WTC11 (cell line): ENCODE data around the gene KIAA0753. TPM values are rescaled to one million over a fixed set of nuclear protein-coding genes. Genes with fewer than 3 reads are reported as not detected.
"Not testable (repeated sequence)": the region's sequence is repeated elsewhere in the genome, so short reads cannot be mapped to it uniquely, and the experiment has no call there.

ENCODE experiments used
- ATAC-seq: fragments of 200-7000 bp; cut with Tn5 transposase; 2 replicates; pipeline ENCODE4 v1.10.0; 2021; ENCODE audit warnings: mild to moderate bottlenecking, moderate library complexity
- CTCF ChIA-PET: fragments of 300-600 bp; sonication (Branson Sonifier 250); formaldehyde crosslinking; loops from one replicate; lab custom pipeline; 2021; ENCODE audit warnings: antibody characterized with exemption; lab: Charles Lee
- POLR2A ChIA-PET: fragments of 350-600 bp; sonication (Branson Sonifier 250); formaldehyde crosslinking; loops from one replicate; lab custom pipeline; 2021; ENCODE audit warnings: antibody characterized with exemption; lab: Charles Lee
- DNase-seq: peaks from one replicate; pipeline ENCODE4 v3.0.0; 2021; ENCODE audit warnings: low spot score
- H3K27ac Mint-ChIP-seq: 2 replicates; pipeline ENCODE4 v1.8.0; 2021; ENCODE audit warnings: mixed read lengths
- H3K27me3 Mint-ChIP-seq: 2 replicates; pipeline ENCODE4 v1.8.0; 2021; ENCODE audit warnings: low read depth, mild to moderate bottlenecking, moderate library complexity, mixed read lengths
- H3K36me3 Mint-ChIP-seq: 2 replicates; pipeline ENCODE4 v1.8.0; 2021; ENCODE audit warnings: mixed read lengths
- H3K4me1 Mint-ChIP-seq: 2 replicates; pipeline ENCODE4 v1.8.0; 2022; ENCODE audit warnings: mixed read lengths
- H3K4me3 Mint-ChIP-seq: 2 replicates; pipeline ENCODE4 v1.8.0; 2021; ENCODE audit warnings: mild to moderate bottlenecking, moderate library complexity, mixed read lengths
- H3K9me3 Mint-ChIP-seq: 2 replicates; pipeline ENCODE4 v1.8.0; 2021; ENCODE audit warnings: mixed read lengths
- GABPB1 ChIP-seq: sonication (generic); formaldehyde crosslinking; IDR thresholded peaks from 2 replicates; pipeline ENCODE4 v1.8.1; 2023; ENCODE audit warnings: mild to moderate bottlenecking, missing genetic modification reagents
- JUN ChIP-seq: sonication (generic); formaldehyde crosslinking; IDR thresholded peaks from 2 replicates; pipeline ENCODE4 v1.8.0; 2023; ENCODE audit warnings: mild to moderate bottlenecking, missing genetic modification reagents
- TEAD4 ChIP-seq: sonication (generic); formaldehyde crosslinking; IDR thresholded peaks from 2 replicates; pipeline ENCODE4 v1.8.0; 2022; ENCODE audit warnings: mild to moderate bottlenecking, missing genetic modification reagents
- TP53 ChIP-seq: sonication (generic); formaldehyde crosslinking; IDR thresholded peaks from 2 replicates; pipeline ENCODE4 v1.8.1; 2023; ENCODE audit warnings: mild to moderate bottlenecking, missing genetic modification reagents
- ZBTB21 ChIP-seq: sonication (generic); formaldehyde crosslinking; IDR thresholded peaks from 2 replicates; pipeline ENCODE4 v1.8.1; 2023; ENCODE audit warnings: mild to moderate bottlenecking, missing genetic modification reagents, borderline replicate concordance
- ZNF121 ChIP-seq: sonication (generic); formaldehyde crosslinking; IDR thresholded peaks from 2 replicates; pipeline ENCODE4 v1.8.0; 2023; ENCODE audit warnings: missing genetic modification reagents
- ZNF138 ChIP-seq: sonication (generic); formaldehyde crosslinking; conservative IDR thresholded peaks from 2 replicates; pipeline ENCODE4 v1.8.1; 2022; ENCODE audit warnings: mild to moderate bottlenecking, moderate library complexity, missing genetic modification reagents
- ZNF232 ChIP-seq: sonication (generic); formaldehyde crosslinking; IDR thresholded peaks from 2 replicates; pipeline ENCODE4 v1.8.0; 2022; ENCODE audit warnings: mild to moderate bottlenecking, missing genetic modification reagents
- total RNA-seq: library from RNA; stranded (reverse); gene quantifications from 3 replicates; pipeline ENCODE4 v1.2.3, GENCODE V29; 2021
- TF ChIP-seq, protein P1 (sequence below): sonication (generic); formaldehyde crosslinking; IDR thresholded peaks from 2 replicates; pipeline ENCODE4 v1.8.1; 2023; ENCODE audit warnings: mild to moderate bottlenecking, missing genetic modification reagents, borderline replicate concordance
- TF ChIP-seq, protein P2 (sequence below): sonication (generic); formaldehyde crosslinking; IDR thresholded peaks from 2 replicates; pipeline ENCODE4 v1.8.1; 2023; ENCODE audit warnings: mild to moderate bottlenecking, missing genetic modification reagents
- TF ChIP-seq, protein P3 (sequence below): fragments of 250-450 bp; sonication (Bioruptor Pico); IDR thresholded peaks from 2 replicates; pipeline ENCODE4 v1.9.0; 2021; ENCODE audit warnings: moderate library complexity, mild to moderate bottlenecking, inconsistent platforms, borderline replicate concordance
- TF ChIP-seq, protein P4 (sequence below): sonication (generic); formaldehyde crosslinking; IDR thresholded peaks from 2 replicates; pipeline ENCODE4 v1.8.0; 2022; ENCODE audit warnings: mild to moderate bottlenecking, missing genetic modification reagents
- TF ChIP-seq, protein P5 (sequence below): sonication (generic); formaldehyde crosslinking; IDR thresholded peaks from 2 replicates; pipeline ENCODE4 v1.8.0; 2022; ENCODE audit warnings: mild to moderate bottlenecking, missing genetic modification reagents
- TF ChIP-seq, protein P6 (sequence below): sonication (generic); formaldehyde crosslinking; IDR thresholded peaks from 2 replicates; pipeline ENCODE4 v1.8.1; 2022; ENCODE audit warnings: mild to moderate bottlenecking, moderate library complexity, missing genetic modification reagents

KIAA0753 gene
- total RNA-seq, 1 experiment from 2014 or later: 22.8 TPM

DNA sequence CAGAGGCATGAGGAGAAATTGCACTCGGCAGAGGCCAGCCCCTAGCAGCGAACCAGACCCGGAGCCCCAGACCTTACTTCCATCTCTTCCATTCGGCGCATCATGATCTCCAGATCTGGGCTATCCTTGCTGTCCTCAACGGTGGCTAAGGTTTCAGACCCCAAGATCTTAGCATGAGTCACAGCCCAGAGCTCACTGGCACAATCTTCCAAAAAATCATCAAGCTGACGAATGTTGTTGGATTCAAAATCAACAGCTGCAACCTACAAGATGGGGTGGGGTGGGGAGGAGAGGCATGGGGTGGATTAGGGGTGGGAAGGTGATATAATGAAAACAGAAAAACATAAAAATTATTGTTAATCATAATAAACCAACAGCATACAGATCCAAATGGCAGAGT is 44.4 kb downstream of the KIAA0753 start (continued):
- no peak for TF ChIP-seq ZNF138 (CRISPR knock-in tag)
- no peak for TF ChIP-seq TP53 (CRISPR knock-in tag)
- TF ChIP-seq GABPB1 (CRISPR knock-in tag): no peak
- TF ChIP-seq, protein P1, sequence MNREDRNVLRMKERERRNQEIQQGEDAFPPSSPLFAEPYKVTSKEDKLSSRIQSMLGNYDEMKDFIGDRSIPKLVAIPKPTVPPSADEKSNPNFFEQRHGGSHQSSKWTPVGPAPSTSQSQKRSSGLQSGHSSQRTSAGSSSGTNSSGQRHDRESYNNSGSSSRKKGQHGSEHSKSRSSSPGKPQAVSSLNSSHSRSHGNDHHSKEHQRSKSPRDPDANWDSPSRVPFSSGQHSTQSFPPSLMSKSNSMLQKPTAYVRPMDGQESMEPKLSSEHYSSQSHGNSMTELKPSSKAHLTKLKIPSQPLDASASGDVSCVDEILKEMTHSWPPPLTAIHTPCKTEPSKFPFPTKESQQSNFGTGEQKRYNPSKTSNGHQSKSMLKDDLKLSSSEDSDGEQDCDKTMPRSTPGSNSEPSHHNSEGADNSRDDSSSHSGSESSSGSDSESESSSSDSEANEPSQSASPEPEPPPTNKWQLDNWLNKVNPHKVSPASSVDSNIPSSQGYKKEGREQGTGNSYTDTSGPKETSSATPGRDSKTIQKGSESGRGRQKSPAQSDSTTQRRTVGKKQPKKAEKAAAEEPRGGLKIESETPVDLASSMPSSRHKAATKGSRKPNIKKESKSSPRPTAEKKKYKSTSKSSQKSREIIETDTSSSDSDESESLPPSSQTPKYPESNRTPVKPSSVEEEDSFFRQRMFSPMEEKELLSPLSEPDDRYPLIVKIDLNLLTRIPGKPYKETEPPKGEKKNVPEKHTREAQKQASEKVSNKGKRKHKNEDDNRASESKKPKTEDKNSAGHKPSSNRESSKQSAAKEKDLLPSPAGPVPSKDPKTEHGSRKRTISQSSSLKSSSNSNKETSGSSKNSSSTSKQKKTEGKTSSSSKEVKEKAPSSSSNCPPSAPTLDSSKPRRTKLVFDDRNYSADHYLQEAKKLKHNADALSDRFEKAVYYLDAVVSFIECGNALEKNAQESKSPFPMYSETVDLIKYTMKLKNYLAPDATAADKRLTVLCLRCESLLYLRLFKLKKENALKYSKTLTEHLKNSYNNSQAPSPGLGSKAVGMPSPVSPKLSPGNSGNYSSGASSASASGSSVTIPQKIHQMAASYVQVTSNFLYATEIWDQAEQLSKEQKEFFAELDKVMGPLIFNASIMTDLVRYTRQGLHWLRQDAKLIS (CRISPR knock-in tag): no peak
- TF ChIP-seq, protein P2, sequence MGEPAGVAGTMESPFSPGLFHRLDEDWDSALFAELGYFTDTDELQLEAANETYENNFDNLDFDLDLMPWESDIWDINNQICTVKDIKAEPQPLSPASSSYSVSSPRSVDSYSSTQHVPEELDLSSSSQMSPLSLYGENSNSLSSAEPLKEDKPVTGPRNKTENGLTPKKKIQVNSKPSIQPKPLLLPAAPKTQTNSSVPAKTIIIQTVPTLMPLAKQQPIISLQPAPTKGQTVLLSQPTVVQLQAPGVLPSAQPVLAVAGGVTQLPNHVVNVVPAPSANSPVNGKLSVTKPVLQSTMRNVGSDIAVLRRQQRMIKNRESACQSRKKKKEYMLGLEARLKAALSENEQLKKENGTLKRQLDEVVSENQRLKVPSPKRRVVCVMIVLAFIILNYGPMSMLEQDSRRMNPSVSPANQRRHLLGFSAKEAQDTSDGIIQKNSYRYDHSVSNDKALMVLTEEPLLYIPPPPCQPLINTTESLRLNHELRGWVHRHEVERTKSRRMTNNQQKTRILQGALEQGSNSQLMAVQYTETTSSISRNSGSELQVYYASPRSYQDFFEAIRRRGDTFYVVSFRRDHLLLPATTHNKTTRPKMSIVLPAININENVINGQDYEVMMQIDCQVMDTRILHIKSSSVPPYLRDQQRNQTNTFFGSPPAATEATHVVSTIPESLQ (CRISPR knock-in tag): no peak
- no peak for TF ChIP-seq ZNF121 (CRISPR knock-in tag)
- no peak for TF ChIP-seq TEAD4 (CRISPR knock-in tag)
- TF ChIP-seq, protein P3, sequence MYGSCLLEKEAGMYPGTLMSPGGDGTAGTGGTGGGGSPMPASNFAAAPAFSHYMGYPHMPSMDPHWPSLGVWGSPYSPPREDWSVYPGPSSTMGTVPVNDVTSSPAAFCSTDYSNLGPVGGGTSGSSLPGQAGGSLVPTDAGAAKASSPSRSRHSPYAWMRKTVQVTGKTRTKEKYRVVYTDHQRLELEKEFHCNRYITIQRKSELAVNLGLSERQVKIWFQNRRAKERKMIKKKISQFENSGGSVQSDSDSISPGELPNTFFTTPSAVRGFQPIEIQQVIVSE: no peak
- TF ChIP-seq, protein P4, sequence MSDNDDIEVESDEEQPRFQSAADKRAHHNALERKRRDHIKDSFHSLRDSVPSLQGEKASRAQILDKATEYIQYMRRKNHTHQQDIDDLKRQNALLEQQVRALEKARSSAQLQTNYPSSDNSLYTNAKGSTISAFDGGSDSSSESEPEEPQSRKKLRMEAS: no peak
- TF ChIP-seq ZBTB21: no peak
- TF ChIP-seq, protein P5, sequence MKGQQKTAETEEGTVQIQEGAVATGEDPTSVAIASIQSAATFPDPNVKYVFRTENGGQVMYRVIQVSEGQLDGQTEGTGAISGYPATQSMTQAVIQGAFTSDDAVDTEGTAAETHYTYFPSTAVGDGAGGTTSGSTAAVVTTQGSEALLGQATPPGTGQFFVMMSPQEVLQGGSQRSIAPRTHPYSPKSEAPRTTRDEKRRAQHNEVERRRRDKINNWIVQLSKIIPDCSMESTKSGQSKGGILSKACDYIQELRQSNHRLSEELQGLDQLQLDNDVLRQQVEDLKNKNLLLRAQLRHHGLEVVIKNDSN (CRISPR knock-in tag): no peak
- TF ChIP-seq ZNF232 (CRISPR knock-in tag): no peak

DNA sequence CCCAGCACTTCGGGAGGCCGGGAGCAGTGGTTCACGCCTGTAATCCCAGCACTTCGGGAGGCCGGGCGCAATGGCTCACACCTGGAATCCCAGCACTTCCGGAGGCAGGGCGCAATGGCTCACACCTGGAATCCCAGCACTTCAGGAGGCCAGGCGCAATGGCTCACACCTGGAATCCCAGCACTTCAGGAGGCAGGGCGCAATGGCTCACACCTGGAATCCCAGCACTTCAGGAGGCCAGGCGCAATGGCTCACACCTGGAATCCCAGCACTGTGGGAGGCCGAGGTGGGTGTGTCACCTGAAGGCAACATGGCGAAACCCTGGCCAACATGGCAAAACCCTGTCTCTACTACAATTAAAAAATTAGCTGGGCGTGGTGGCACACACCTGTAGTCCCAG is 47.1 kb downstream of the KIAA0753 start:
- H3K9me3 Mint-ChIP-seq, H3K27ac Mint-ChIP-seq, POLR2A ChIA-PET, H3K27me3 Mint-ChIP-seq, CTCF ChIA-PET, DNase-seq, H3K4me1 Mint-ChIP-seq, H3K4me3 Mint-ChIP-seq, ATAC-seq: not testable (repeated sequence)
- peaks cover 47% of the 10 kb centered on the region for H3K36me3 Mint-ChIP-seq

DNA sequence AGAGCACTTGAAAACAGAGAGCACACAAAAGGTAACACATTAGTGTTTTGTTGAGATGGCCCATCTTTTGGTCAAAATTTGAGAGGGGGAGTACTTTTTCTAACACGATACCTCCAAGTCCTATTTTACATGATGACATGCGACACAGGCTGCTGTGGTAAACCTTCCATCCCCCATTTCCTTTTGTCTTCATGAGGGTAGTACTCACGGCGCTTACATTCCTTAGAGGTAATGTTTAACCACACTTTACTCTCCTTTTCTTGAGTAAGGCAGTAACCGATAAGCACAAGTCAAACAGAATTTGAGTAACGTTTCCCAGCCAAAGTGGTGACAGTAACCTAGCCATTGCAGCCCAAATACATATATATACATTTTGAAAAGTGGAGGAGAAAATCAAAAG is 48.3 kb downstream of the KIAA0753 start:
- ATAC-seq: no peak
- ChIA-PET CTCF (no interaction called here), POLR2A (no interaction called here)
- no peak overlapping the region for H3K4me3 Mint-ChIP-seq
- H3K9me3 Mint-ChIP-seq: no peaks in the 10 kb centered on the region
- H3K27me3 Mint-ChIP-seq: no peaks in the 10 kb centered on the region
- TF ChIP-seq, protein P4: no peak
- TF ChIP-seq JUN (CRISPR knock-in tag): no peak
- TF ChIP-seq, protein P6, sequence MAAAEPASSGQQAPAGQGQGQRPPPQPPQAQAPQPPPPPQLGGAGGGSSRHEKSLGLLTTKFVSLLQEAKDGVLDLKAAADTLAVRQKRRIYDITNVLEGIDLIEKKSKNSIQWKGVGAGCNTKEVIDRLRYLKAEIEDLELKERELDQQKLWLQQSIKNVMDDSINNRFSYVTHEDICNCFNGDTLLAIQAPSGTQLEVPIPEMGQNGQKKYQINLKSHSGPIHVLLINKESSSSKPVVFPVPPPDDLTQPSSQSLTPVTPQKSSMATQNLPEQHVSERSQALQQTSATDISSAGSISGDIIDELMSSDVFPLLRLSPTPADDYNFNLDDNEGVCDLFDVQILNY (CRISPR knock-in tag): no peak
- peaks cover 55% of the 10 kb centered on the region for H3K36me3 Mint-ChIP-seq
- DNase-seq: no peak
- peak overlapping the region; percentile 12; the same call in 1 of the 2 replicates for H3K27ac Mint-ChIP-seq
- H3K4me1 Mint-ChIP-seq: peaks cover 4% of the 10 kb centered on the region
